IPS-11a (cell line): ENCODE measurements around the gene CNOT1.
"Not testable (repeated sequence)": the region's sequence is repeated elsewhere in the genome, so short reads cannot be mapped to it uniquely, and the experiment has no call there.

Experiments
- H3K4me3 ChIP-seq: one replicate; pipeline ENCODE4 v1.5.1; 2013; ENCODE audit warnings: low read depth, low read length, control low read depth

Gene CNOT1

DNA sequence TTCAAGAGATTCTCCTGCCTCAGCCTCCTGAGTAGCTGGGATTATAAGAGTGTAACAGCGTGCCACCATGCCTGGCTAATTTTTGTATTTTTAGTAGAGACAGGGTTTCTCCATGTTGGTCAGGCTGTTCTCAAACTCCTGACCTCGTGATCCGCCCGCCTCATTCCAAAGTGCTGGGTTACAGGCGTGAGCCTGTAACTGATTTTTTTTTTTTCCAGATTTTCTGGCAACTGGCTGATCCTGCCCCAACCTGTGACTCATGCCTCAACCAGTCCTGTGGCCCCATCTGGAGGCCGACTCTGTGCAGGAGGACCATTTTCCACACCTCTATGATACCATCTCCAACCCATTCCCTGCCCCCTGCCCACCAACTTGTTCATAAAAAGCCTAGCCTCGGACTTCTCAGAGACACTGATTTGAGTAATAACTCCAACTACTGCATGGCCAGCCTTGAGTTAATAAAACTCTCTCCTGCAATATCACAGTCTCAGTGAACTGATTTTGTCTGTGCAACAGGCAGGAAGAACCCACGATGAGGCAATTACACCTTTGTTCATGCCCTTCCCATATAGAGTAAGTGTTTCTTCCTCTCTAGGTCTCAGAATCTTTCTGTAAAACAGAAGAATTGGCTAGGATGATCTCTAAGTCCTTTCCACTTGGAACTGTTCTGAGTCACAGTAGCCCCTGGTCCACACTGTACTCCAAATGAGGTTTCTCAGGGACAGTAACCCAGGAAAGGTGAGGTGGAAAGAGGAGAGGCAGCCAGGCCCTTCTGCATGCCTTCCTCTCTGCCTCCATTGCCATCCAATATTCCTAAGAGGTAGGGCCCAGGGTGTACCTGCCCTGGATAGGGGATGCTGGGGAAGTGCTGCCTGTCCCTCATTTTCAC, 8.8 kb upstream of the CNOT1 start:
- H3K4me3 ChIP-seq: no peak overlapping the region

- H3K4me3 ChIP-seq: not testable (repeated sequence)
These were observed 7.4 kb upstream of the CNOT1 start for GRCh38 chr16:58637021-58637420.

DNA sequence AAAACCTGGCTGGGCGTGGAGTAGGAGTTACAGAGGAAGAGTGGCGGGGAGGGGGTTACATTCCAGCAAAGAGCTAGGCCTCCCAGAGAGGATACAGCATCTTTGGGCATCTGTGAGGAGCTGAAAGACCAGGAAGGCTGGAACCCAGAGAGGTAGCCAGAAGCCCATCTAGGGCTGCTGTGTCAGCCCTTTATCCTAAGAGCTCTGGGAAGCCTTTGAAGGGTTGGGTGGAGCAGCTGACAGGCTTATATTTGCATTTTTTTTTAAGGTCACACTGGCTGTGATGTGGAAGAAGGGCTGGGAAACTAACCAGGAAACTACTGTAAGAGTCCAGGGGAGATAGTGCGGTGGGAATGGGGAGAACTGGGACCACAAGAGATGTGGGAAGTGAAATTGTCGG, 6.8 kb upstream of the CNOT1 start:
- no peak overlapping the region for H3K4me3 ChIP-seq

DNA sequence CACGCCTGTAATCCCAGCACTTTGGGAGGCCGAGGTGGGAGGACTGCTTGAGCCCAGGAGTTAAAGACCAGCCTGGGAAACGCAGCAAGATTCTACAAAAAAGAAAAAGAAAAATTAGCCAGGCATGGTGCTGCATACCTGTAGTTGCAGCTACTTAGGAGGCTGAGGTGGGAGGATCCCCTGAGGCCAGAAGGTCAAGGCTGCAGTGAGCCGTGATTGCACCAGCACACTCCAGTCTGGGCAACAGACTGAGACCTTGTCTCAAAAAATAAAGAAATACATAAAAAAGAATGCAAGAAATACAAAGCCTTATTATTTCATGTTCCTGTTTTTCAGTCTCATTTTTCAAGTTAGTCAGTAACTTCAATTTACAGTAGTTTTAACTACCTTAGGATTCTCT, 5.9 kb upstream of the CNOT1 start:
- H3K4me3 ChIP-seq: no peak overlapping the region

DNA sequence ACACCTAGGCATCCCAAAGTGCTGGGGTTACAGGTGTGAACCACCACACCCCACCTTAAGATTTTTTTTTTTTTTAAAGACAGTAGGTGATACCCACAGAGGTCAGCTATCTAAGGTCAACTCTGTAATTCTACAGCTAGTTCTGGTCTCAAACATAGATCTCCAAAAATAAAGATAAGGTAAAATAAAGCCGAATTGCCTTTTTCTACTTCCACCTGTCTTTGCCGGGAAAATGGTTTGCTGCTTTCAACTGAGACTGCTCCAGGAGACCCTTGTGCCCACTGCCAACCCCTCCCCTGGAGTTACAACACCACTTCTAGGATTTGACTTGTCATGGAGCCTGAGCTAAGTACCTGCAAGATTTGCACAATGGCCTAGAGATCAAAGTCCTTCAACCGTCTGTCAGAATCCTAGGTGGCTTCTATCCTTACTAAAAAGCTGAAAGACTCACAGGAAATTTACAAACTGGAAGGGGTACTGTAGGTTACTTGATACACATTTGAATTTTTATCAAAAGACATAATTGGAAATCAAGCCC, 4.7 kb upstream of the CNOT1 start:
- H3K4me3 ChIP-seq: no peak overlapping the region

- H3K4me3 ChIP-seq: peak overlapping the region; percentile 98
These were observed 537 bp downstream of the CNOT1 start for GRCh38 chr16:58628845-58629732.

GRCh38 chr16:58624209-58624608, 5.4 kb downstream of the CNOT1 start:
- no peak overlapping the region for H3K4me3 ChIP-seq

GRCh38 chr16:58620396-58620795, 9.2 kb downstream of the CNOT1 start:
- no peak overlapping the region for H3K4me3 ChIP-seq

DNA sequence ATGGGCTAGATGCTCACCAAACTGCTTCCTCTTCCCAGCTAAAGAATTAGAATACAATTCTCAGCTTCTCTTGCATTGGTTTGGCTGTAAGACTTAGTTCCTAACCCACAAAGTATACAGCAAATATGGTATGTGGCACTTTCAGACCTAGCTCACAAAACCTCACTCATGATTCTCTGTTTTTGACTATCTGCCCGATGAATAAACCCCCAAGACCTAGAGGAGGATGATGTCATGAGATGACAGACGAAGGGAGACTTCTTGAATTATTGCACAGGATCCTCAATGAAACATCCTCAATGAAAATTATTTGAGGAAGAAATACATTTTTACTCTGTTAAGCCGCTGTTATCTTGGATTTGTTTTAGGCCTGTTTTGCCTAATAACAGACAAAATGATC, 14.3 kb downstream of the CNOT1 start:
- H3K4me3 ChIP-seq: no peak overlapping the region

- no peak overlapping the region for H3K4me3 ChIP-seq
These were observed 14.8 kb downstream of the CNOT1 start for GRCh38 chr16:58614860-58615259.

- no peak overlapping the region for H3K4me3 ChIP-seq
These were observed 15.4 kb downstream of the CNOT1 start for GRCh38 chr16:58614212-58614611.

DNA sequence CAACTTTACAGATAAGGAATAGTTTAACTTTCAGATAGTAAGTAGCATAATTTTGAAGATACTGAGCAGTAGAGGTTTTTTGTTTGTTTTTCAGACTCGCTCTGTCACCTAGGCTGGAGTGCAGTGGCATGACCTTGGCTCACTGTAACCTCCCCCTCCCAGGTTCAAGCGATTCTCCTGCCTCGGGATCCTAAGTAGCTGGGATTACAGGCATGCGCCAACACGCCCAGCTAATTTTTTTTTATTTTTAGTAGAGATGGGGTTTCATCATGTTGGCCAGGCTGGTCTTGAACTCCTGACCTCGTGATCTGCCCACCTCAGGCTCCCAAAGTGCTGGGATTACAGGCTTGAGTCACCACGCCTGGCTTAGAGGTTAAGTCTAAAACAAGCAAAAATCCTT, 16.7 kb downstream of the CNOT1 start:
- H3K4me3 ChIP-seq: not testable (repeated sequence)

DNA sequence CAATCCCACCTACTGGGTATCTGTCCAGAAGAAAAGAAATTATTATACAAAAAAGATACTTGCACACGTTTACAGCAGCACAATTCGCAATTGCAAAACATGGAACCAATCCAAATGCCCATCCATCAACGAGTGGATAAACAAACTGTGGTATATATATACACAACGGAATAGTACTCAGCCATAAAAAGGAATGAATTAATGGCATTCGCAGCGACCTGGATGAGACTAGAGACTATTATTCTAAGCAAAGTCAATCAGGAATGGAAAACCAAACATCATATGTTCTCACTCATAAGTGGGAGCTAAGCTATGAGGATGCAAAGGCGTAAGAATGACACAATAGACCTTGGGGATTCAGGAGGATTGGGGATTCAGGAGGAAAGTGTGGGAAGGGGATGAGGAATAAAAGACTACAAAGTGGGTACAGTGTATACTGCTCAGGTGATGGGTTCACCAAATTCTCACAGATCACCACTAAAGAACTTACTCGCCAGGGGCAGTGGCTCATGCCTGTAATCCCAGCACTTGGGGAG, 21.0 kb downstream of the CNOT1 start:
- H3K4me3 ChIP-seq: no peak overlapping the region

GRCh38 chr16:58605562-58605961, 24.1 kb downstream of the CNOT1 start:
- H3K4me3 ChIP-seq: no peak overlapping the region

DNA sequence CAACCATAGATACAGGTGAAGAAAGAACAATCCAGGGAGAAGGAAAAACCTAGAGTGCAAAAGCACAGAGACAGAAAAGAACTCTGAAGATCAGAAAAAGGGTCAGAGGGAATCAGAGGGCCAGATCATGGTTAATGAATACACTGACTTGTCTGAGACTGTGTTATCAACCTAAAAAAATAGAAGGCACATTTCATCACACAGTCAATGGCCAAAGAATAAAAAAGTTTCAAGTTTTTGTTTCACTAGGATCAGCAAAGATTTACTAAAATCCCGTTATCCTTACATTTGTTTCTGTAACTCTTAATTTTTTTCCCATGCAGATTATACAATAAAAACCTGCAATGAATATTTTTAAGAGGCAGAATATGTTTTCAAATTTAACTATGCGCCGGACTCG, 38.5 kb downstream of the CNOT1 start:
- no peak overlapping the region for H3K4me3 ChIP-seq

- no peak overlapping the region for H3K4me3 ChIP-seq
These were observed 40.2 kb downstream of the CNOT1 start for GRCh38 chr16:58589326-58589905.

DNA sequence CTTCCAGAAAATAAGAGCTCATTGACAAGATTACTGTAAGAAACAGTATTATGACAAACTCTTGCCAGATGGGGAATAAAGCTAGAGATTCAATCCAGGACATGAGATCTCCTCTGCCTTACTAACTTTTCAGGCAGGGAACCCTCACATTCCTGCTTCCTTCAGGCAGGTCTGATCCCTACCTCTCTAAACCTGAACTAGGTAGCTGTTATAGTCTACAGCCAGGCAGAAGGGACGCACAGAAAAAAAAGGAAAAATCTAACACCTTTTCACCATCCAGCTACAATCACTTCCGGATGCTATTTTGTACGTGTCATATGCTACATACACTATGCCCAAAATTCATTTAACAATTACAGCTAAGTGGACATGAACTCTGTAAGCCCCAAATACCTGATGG, 41.2 kb downstream of the CNOT1 start:
- H3K4me3 ChIP-seq: no peak overlapping the region

GRCh38 chr16:58586340-58587030, 43.1 kb downstream of the CNOT1 start:
- H3K4me3 ChIP-seq: no peak overlapping the region

- no peak overlapping the region for H3K4me3 ChIP-seq
These were observed 44.7 kb downstream of the CNOT1 start for GRCh38 chr16:58584831-58585505.
